ENCODE measurements around the gene MYO19. TPM values are rescaled to one million over a fixed set of nuclear protein-coding genes. Genes with fewer than 3 reads are reported as not detected.

Gene MYO19, protein sequence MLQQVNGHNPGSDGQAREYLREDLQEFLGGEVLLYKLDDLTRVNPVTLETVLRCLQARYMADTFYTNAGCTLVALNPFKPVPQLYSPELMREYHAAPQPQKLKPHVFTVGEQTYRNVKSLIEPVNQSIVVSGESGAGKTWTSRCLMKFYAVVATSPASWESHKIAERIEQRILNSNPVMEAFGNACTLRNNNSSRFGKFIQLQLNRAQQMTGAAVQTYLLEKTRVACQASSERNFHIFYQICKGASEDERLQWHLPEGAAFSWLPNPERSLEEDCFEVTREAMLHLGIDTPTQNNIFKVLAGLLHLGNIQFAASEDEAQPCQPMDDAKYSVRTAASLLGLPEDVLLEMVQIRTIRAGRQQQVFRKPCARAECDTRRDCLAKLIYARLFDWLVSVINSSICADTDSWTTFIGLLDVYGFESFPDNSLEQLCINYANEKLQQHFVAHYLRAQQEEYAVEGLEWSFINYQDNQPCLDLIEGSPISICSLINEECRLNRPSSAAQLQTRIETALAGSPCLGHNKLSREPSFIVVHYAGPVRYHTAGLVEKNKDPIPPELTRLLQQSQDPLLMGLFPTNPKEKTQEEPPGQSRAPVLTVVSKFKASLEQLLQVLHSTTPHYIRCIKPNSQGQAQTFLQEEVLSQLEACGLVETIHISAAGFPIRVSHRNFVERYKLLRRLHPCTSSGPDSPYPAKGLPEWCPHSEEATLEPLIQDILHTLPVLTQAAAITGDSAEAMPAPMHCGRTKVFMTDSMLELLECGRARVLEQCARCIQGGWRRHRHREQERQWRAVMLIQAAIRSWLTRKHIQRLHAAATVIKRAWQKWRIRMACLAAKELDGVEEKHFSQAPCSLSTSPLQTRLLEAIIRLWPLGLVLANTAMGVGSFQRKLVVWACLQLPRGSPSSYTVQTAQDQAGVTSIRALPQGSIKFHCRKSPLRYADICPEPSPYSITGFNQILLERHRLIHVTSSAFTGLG
- total RNA-seq: 36.8 TPM
- long read RNA-seq, full-length matches to known transcripts: 2 of 25 reads
- long read RNA-seq, partial matches to known transcripts: 5 of 25 reads
- long read RNA-seq, other reads (novel, unspliced or antisense): 18 of 25 reads

DNA sequence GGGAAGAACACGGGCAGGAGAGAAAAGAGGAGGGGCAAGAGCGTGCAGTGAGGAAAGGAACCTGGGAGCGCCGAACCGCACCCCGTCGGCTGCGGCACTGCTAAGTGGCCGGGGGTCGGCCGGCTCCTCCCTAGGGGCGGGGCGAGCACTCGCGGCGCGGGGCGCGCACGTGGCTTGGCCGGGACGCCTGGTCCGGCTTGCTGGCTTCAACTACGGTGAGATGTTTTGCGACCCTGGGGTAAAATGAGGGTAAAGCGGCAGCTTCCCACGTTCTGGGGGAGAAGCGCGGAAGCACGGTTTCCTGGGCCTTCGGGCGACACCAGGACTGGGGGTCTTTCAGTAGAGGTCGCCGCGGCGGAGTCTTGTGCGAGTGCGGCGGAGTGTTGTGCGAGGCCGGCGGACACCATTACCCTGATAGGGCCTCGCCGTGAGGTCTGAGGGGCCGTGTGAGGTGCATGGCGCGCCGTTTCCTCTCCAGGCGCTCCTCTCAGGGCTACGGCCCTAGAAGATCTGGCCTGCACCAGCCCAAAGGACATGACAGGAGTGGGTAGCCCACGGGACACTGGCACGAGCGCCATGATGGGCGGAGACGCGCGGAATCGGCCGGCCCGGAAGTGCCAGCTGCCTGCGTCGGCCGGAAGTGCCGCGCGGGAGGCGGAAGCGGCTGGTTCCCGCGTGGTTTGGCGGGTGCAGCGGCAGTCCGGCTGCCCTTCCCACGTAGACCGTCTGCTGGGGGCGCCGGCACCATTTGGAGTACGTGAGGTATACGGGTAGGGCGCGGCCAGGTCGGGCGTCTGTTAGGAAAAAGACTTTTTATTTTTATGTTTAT is at the start of gene MYO19, which contains the start of gene PIGW:
Gene MYO19 (minus strand): TSS at position 29 of the 829 bp plus-strand sequence. CDS start 2,330 bp downstream, outside the sequence.
Gene PIGW (plus strand): TSS at position 148 of the 829 bp plus-strand sequence. CDS start 2,115 bp downstream, outside the sequence.
- intact Hi-C loops (cut with DNase I): no loop called here
- H3K4me3 ChIP-seq: peak within 1 kb of the TSS; percentile 97
- TF ChIP-seq, protein P1, sequence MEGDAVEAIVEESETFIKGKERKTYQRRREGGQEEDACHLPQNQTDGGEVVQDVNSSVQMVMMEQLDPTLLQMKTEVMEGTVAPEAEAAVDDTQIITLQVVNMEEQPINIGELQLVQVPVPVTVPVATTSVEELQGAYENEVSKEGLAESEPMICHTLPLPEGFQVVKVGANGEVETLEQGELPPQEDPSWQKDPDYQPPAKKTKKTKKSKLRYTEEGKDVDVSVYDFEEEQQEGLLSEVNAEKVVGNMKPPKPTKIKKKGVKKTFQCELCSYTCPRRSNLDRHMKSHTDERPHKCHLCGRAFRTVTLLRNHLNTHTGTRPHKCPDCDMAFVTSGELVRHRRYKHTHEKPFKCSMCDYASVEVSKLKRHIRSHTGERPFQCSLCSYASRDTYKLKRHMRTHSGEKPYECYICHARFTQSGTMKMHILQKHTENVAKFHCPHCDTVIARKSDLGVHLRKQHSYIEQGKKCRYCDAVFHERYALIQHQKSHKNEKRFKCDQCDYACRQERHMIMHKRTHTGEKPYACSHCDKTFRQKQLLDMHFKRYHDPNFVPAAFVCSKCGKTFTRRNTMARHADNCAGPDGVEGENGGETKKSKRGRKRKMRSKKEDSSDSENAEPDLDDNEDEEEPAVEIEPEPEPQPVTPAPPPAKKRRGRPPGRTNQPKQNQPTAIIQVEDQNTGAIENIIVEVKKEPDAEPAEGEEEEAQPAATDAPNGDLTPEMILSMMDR (IDR thresholded peaks at IDR 0.05): no peak

DNA sequence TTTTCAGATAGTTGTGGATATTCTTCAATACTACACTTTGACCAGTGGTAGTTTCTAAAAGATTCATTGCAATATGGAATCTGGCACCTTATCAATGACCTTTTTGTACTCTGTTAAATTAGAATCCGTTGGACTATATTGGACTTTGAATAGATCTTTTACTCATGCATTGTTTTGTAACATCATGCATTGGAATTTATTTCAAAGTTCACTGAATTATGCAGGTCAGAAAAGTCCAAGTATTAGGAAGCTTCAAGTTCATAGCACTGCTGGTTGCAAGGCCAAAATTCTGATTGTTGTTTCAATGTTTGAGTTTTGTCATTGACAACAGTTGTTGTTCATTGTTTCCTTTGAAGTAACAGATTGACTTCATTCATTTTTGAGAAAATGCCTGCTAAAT is 49.1 kb upstream of the MYO19 start:
- Histone ChIP-seq H3K9me3 (no peaks in the 10 kb centered on the region), H3K36me3 (peaks cover 100% of the 10 kb centered on the region), H3K4me1 (no peaks in the 10 kb centered on the region), H3K4me3 (no peak overlapping the region), H3K27ac (no peak overlapping the region), H3K27me3 (no peaks in the 10 kb centered on the region)
- ATAC-seq (no peak), DNase-seq (no peak)
- intact Hi-C loops (cut with DNase I): no loop called here
- TF ChIP-seq, protein P1 (IDR thresholded peaks at IDR 0.05): no peak

More for the DNA sequence above, at the start of gene MYO19, which contains the start of gene PIGW:
- peak within 1 kb of the TSS; percentile 99 for H3K27ac ChIP-seq
- H3K36me3 ChIP-seq: peaks cover 39% of the 10 kb centered on the region
- no peaks in the 10 kb centered on the region for H3K27me3 ChIP-seq
- H3K4me1 ChIP-seq: peaks cover 4% of the 10 kb centered on the region
- H3K9me3 ChIP-seq: no peaks in the 10 kb centered on the region
- DNase-seq (peak; percentile 96), ATAC-seq (peak; percentile 95)

DNA sequence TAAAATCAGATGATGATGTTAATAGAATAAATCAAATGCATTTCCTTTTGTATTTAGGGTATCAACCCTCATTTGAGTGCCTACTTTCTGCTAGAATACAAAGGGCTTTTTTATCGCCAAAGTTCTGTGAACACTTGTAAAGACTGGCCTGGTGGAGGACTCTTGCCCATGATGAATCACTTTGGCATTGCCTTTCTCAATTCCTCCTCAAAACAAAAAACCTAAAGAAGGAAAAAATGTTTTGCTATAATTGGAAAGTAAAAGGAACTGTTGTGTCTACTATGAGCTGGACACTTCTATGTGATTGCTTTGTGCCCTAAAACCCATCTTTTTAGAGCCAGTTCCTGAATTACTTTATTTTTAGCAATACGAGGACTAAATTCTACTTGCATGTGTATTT is 44.0 kb upstream of the MYO19 start:
- no peak overlapping the region for H3K27ac ChIP-seq
- TF ChIP-seq, protein P1 (IDR thresholded peaks at IDR 0.05): no peak
- no peaks in the 10 kb centered on the region for H3K4me1 ChIP-seq
- H3K4me3 ChIP-seq: no peak overlapping the region
- intact Hi-C loops (cut with DNase I): no loop called here
- no peak for ATAC-seq
- no peak for DNase-seq
- no peaks in the 10 kb centered on the region for H3K27me3 ChIP-seq
- no peaks in the 10 kb centered on the region for H3K9me3 ChIP-seq
- H3K36me3 ChIP-seq: peaks cover 91% of the 10 kb centered on the region

DNA sequence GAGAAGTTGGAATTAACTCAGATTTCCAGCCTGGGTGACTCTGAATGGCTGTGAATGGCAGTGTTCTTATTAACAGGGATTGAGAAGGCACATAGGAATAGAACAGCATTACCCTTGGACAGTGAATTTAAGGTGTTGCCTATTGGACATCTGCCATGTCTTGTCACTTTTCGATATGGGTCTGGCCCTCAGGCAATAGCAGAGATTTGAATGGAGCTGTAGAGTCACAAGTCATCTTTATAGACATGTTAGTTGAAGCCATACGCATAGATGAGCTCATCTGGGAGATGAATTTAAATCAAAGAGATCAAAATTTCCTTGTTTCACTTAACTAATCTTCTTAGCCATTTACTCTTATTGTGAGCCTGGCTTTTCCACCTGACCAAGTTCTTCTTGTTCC is 42.1 kb upstream of the MYO19 start:
- no peaks in the 10 kb centered on the region for H3K27me3 ChIP-seq
- no peak overlapping the region for H3K4me3 ChIP-seq
- H3K4me1 ChIP-seq: peaks cover 3% of the 10 kb centered on the region
- no peaks in the 10 kb centered on the region for H3K9me3 ChIP-seq
- intact Hi-C loops (cut with DNase I): no loop called here
- TF ChIP-seq, protein P1 (IDR thresholded peaks at IDR 0.05): no peak
- peaks cover 91% of the 10 kb centered on the region for H3K36me3 ChIP-seq
- DNase-seq (no peak), ATAC-seq (no peak)
- H3K27ac ChIP-seq: no peak overlapping the region

DNA sequence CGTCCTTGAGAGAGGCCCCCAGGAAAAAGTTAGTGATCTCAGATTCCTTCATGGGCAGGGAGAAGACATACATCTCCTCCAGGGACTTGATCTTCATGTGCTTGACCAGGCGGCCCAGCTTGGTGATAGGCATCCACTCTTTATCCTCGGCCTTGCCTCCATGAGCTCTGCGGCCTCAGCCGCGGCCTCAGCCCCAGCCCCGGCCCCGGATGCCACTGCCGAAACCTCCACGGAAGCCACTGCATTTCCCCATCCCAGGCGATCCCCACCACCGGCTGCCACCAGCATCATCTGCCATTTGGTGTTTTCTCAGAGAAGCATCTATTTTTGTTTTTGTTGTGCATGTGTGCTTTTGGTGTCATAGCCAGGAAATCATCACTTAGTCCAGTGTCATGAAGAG is 40.4 kb upstream of the MYO19 start:
- ATAC-seq (no peak), DNase-seq (no peak)
- intact Hi-C loops (cut with DNase I): no loop called here
- Histone ChIP-seq H3K4me1 (peaks cover 3% of the 10 kb centered on the region), H3K27me3 (no peaks in the 10 kb centered on the region), H3K36me3 (peaks cover 91% of the 10 kb centered on the region), H3K27ac (no peak overlapping the region), H3K9me3 (no peaks in the 10 kb centered on the region), H3K4me3 (no peak overlapping the region)
- TF ChIP-seq, protein P1 (IDR thresholded peaks at IDR 0.05): no peak

Data from upper lobe of right lung (tissue), 1 donor.